HFF-Myc (cell line): ENCODE measurements around the gene REPIN1.

ENCODE experiments used
- DNase-seq: peaks from one replicate; pipeline ENCODE4 v3.0.0-alpha.2; 2011; ENCODE audit warnings: low read depth; ENCODE audit errors: extremely low read depth
- H3K4me3 ChIP-seq: replicated peaks from 2 replicates; pipeline ENCODE4 v1.5.1; 2011; ENCODE audit warnings: low read depth, mild to moderate bottlenecking, control low read depth, low read length
- TF ChIP-seq, protein P1 (sequence below): IDR thresholded peaks from 2 replicates; pipeline ENCODE4 v1.5.1; 2012; ENCODE audit warnings: mild to moderate bottlenecking, low read depth, low read length, control low read depth; ENCODE audit errors: missing control alignments

The REPIN1 gene

DNA sequence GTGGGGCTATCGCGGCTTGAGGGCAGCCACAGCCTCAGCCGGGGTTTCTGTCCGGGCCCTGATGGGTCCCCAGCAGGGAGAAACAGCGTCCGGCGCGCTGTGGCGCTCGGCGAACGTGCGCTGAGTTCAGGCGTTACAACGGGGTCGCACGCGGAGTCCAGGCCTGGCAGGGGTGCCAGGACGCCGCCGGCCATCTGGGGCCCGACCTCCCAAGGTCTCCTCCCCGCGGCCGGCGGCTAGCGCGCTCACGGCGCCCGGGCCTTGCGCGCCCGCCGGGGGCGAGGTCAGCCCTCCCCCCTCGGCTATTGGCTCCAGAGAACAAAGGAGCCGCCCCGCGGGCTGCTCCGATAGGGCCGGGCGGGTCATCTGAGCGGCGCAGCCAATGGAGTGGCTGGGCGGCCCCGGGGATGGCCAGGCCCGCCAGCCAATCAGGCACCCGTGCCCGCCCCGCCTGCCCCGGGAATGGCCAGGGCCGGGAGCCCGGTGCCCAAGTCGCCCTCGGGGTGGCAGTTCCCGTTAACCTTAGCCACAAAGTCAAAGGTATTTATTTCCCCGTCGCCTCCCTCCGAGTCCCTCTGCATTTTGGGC, 10.3 kb downstream of the REPIN1 start, which contains the start of gene ZNF775:
ZNF775 (plus strand) TSS at position 478 of the 588 bp plus-strand sequence. CDS start 9,141 bp downstream, outside the sequence.
- DNase-seq: no peak
- peak within 1 kb of the TSS; percentile 73 for H3K4me3 ChIP-seq
- TF ChIP-seq, protein P1, sequence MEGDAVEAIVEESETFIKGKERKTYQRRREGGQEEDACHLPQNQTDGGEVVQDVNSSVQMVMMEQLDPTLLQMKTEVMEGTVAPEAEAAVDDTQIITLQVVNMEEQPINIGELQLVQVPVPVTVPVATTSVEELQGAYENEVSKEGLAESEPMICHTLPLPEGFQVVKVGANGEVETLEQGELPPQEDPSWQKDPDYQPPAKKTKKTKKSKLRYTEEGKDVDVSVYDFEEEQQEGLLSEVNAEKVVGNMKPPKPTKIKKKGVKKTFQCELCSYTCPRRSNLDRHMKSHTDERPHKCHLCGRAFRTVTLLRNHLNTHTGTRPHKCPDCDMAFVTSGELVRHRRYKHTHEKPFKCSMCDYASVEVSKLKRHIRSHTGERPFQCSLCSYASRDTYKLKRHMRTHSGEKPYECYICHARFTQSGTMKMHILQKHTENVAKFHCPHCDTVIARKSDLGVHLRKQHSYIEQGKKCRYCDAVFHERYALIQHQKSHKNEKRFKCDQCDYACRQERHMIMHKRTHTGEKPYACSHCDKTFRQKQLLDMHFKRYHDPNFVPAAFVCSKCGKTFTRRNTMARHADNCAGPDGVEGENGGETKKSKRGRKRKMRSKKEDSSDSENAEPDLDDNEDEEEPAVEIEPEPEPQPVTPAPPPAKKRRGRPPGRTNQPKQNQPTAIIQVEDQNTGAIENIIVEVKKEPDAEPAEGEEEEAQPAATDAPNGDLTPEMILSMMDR: no peak

DNA sequence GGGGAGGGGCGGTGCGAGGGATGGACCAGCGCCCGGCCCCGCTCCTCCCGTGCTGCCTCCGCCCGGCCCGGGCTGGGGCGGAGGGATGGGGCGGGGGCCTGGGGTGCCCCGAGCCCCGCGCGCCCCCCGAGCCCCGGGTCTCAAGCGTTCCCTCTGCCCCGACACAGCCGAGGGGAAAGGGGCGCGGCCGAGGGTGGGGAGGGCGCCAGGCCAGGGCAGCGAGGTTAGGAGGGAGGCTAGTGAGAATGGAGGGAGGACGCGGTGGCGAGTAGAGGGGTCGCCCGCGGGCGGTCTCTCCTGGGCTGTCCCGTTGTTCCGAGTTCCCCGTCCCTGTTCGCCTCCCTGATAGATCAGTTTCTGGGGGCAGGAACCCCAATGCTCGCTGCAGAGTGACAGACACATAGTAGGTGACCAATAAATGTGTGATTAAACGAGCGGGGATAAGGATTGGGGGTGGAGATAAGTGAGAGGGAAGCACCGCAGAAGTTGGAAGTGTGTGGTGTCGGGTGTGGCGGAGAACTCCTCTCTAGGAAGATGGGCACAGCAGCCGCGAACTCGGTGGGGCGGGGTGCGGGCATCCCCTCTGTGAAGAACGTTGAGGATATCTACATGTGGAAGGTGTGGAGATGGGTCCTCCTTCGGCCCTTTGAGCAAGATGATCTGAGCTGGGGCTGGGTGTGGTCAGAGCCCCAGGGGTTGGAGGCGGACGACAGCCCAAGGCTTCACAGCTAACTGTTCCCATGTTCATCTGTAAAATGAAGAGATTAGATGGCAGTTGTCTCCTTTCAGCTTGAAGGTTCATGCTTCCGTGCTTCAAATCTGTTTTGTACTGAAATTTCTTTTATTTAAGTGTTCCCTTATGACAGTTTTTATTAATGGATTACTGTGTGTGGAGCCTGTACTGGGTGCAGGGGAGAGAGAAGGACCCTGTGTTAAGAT, 11.1 kb downstream of the REPIN1 start:
- H3K4me3 ChIP-seq: peak overlapping the region; percentile 73
- no peak for DNase-seq
- TF ChIP-seq, protein P1: no peak

DNA sequence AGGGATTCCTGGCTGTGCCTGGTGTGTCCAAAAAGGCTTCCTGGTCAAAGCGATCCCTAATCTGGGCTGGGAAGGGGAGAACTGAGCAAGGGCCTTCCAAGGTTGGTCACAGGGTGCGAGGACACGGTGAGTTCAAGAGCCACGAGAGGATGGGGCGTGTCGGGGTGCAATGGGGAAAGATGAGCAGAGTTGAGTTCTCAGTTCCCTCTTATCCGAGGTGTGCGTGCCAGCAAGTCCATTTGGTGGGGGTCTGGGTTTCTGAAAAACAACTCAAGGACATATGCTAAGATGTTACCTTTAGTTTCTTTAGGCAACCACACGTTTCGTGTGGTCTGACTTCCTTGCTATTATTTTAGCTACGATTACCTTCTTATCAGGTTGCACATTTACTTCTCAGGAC, 11.8 kb downstream of the REPIN1 start:
- peak overlapping the region; percentile 73 for H3K4me3 ChIP-seq
- no peak for DNase-seq
- TF ChIP-seq, protein P1: no peak

DNA sequence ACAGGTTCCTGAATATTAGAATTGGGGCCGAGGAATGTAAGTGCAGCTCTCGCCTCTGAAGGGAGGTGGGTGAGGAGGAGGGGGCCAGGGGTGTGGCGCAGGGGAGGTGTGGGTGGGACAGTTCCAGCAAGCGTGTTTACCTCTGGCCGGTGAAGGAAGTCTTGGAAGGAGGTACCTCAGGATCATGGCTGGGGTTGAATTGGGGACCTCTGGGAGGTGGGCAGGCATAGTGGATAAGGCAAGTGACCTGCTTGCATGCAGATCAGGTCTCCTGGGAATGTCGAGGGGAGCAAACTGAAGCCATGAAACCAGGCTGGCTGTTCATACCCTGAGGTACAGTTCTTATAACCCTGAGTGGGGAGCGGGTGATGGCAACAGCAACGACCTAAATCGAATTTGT, 12.5 kb downstream of the REPIN1 start:
- TF ChIP-seq, protein P1: no peak
- DNase-seq: no peak

DNA sequence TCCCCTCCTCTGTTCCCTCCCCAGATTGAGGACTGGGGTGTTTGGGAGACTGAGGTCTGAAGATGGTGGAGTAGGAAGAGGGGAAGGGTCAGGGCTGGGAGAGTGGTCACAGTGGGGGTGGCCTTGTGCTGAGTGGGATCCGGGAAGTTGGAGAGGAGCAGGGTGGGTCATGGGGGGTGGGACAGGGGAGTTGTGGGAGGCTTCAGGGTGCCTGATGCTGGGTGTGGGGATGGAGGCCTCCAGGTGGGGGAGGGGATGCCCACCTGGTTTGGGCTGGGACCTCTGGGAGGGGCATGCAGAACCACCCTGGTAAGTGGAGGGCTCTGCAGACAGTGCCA, 13.1 kb downstream of the REPIN1 start:
- TF ChIP-seq, protein P1: no peak
- H3K4me3 ChIP-seq: no peak overlapping the region

More for the DNA sequence above, 12.5 kb downstream of the REPIN1 start:
- no peak overlapping the region for H3K4me3 ChIP-seq

DNA sequence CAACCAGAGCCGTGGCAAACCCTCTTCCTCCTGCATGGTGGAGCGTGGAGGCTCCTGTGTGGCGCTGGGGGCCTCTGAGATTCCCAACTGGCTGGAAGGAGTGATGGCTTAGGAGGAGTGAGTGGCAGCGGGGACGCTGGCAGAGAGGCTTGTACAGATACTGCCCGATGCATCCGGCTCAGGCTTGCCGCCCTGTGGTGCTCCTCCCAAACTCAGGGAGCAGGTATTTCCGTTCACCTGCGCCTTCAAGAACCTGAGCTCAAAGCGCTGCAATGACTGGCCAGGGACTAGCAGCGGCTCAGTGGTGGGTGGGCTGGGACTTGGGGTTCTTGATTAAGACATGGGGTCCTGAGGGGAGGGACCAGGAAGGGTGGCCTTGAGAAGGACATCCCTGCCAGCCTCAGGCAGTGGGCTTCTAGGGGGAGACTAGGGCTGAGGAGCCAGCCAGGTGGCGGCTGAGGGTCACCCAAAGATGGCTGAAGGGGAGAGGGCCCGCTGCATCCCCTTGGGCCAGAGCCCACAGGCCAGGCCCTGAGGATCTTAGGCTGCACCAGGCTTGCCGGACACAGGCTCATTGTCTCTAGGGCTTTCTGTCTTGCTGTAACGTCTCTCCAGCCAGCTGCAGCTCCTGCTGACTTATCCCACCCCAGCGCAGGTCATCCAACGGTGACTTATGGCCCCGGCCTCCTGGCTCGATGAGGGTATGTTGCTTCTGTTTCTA, 13.7 kb downstream of the REPIN1 start:
- TF ChIP-seq, protein P1: no peak
- no peak for DNase-seq
- no peak overlapping the region for H3K4me3 ChIP-seq

More for the DNA sequence above, 13.1 kb downstream of the REPIN1 start:
- DNase-seq: no peak
